HCT116 (cell line): Measurements from ENCODE around the gene GCK. TPM values are rescaled to one million over a fixed set of nuclear protein-coding genes. Genes with fewer than 3 reads are reported as not detected.

Experiments
- ATAC-seq: fragments of 200-7000 bp; cut with Tn5 transposase; 2 replicates; pipeline ENCODE4 v1.9.1; 2020; ENCODE audit warnings: mild to moderate bottlenecking, moderate library complexity
- BruUV-seq: library from RNA; stranded (reverse); fragments of 400-500 nt; replicated peaks from 2 replicates; lab custom pipeline; 2021; lab: Mats Ljungman, UMichigan
- CTCF ChIA-PET: fragments of 300-600 bp; sonication (Branson Sonifier 250); formaldehyde crosslinking; loops from one replicate; lab custom pipeline; 2021; ENCODE audit warnings: antibody characterized with exemption; lab: Charles Lee
- POLR2A ChIA-PET: fragments of 300-600, 350-600 bp; sonication (Branson Sonifier 250); formaldehyde crosslinking; loops from one replicate; lab custom pipeline; 2021; ENCODE audit warnings: antibody characterized with exemption; lab: Charles Lee
- RAD21 ChIA-PET, 2 experiments: fragments of 300-600 bp; sonication (Branson Sonifier 250); formaldehyde crosslinking; loops; one replicate each; lab custom pipeline; 2023; ENCODE audit warnings: low total read pairs in 2 of 2; ENCODE audit not compliant: uncharacterized antibody in 2 of 2, unreplicated experiment in 2 of 2, low non-redundant PET in 1 of 2; lab: Charles Lee
- DNase-seq: peaks from one replicate; pipeline ENCODE4 v3.0.0-alpha.2; 2010; ENCODE audit warnings: low read depth, low spot score
- H2AFZ ChIP-seq: fragments of 200-600 bp; shearing (Covaris generic), sonication (generic); 2 replicates; pipeline ENCODE4 v1.6.1; 2017; ENCODE audit warnings: low read depth, mixed run types, mixed read lengths, antibody characterized with exemption, low read length; ENCODE audit not compliant: poor library complexity, severe bottlenecking
- H3K27ac ChIP-seq: 2 replicates; pipeline ENCODE4 v1.5.1; 2012; ENCODE audit warnings: low read depth, low read length
- H3K27me3 ChIP-seq: fragments of 200-600 bp; sonication (generic); 2 replicates; pipeline ENCODE4 v1.6.1; 2016; ENCODE audit warnings: mixed run types, low read length, mixed read lengths; ENCODE audit not compliant: insufficient read depth
- H3K36me3 ChIP-seq, 2 experiments: fragments of 200-500 bp in 1 of 2; fragments of 200-600 bp in 1 of 2; sonication (Bioruptor generic) in 1 of 2; sonication (generic) in 1 of 2; 2 replicates each; pipeline versions ENCODE4 v1.5.1 to v1.6.1; 2014 to 2016; ENCODE audit warnings: low read length in 2 of 2, inconsistent platforms in 1 of 2, mixed read lengths in 1 of 2, mixed run types in 1 of 2; ENCODE audit not compliant: insufficient read depth in 2 of 2, control insufficient read depth in 1 of 2
- H3K4me1 ChIP-seq, 2 experiments: fragments of 200-600 bp in 1 of 2; sonication (generic) in 1 of 2; 2 replicates each; pipeline versions ENCODE4 v1.5.1 to v1.6.1; 2012 to 2017; ENCODE audit warnings: low read length in 2 of 2, inconsistent platforms in 1 of 2, mild to moderate bottlenecking in 1 of 2, mixed read lengths in 1 of 2, mixed run types in 1 of 2, moderate library complexity in 1 of 2; ENCODE audit not compliant: insufficient read depth in 2 of 2, control insufficient read depth in 1 of 2
- H3K4me2 ChIP-seq: fragments of 200-600 bp; sonication (generic); 2 replicates; pipeline ENCODE4 v1.6.1; 2017; ENCODE audit warnings: mixed run types, low read length, mixed read lengths
- H3K4me3 ChIP-seq, 2 experiments: fragments of 200-600 bp in 1 of 2; sonication (generic) in 1 of 2; replicated peaks in 1 of 2; 2 replicates each; pipeline ENCODE4 v1.5.1; 2011 to 2016; ENCODE audit warnings: low read length in 2 of 2, control low read depth in 1 of 2, low read depth in 1 of 2, mild to moderate bottlenecking in 1 of 2, mixed read lengths in 1 of 2, mixed run types in 1 of 2
- H3K79me2 ChIP-seq: fragments of 200-600 bp; sonication (generic); 2 replicates; pipeline ENCODE4 v1.6.1; 2017; ENCODE audit warnings: mild to moderate bottlenecking, mixed run types, low read length, moderate library complexity, mixed read lengths; ENCODE audit not compliant: insufficient read depth
- H3K9ac ChIP-seq: fragments of 200-600 bp; sonication (generic); 2 replicates; pipeline ENCODE4 v1.6.1; 2016; ENCODE audit warnings: low read length, mixed read lengths
- H3K9me2 ChIP-seq: fragments of 200-600 bp; sonication (generic), shearing (Covaris generic); 2 replicates; pipeline ENCODE4 v1.6.1; 2017; ENCODE audit warnings: mixed run types, mild to moderate bottlenecking, moderate library complexity; ENCODE audit not compliant: insufficient read depth
- H3K9me3 ChIP-seq, 2 experiments: fragments of 200-500 bp in 1 of 2; fragments of 200-600 bp in 1 of 2; sonication (Bioruptor generic) in 1 of 2; sonication (generic) in 1 of 2; 2 replicates each; pipeline ENCODE4 v1.6.1; 2014 to 2017; ENCODE audit warnings: low read length in 2 of 2, mixed read lengths in 2 of 2, inconsistent platforms in 1 of 2, low read depth in 1 of 2, mild to moderate bottlenecking in 1 of 2, mixed run types in 1 of 2, moderate library complexity in 1 of 2; ENCODE audit not compliant: control insufficient read depth in 1 of 2, insufficient read depth in 1 of 2
- H4K20me1 ChIP-seq: fragments of 200-600 bp; sonication (generic), shearing (Covaris generic); 2 replicates; pipeline ENCODE4 v1.6.1; 2017; ENCODE audit warnings: mixed run types, mild to moderate bottlenecking, moderate library complexity; ENCODE audit not compliant: insufficient read depth
- CBX3 ChIP-seq: IDR thresholded peaks from 2 replicates; pipeline ENCODE4 v1.6.1; 2012; ENCODE audit warnings: low read depth
- CEBPB ChIP-seq: IDR thresholded peaks from 2 replicates; pipeline ENCODE4 v1.6.1; 2012; ENCODE audit warnings: low read depth
- EGR1 ChIP-seq: IDR thresholded peaks from 2 replicates; pipeline ENCODE4 v1.6.1; 2012; ENCODE audit warnings: low read depth
- ELF1 ChIP-seq: IDR thresholded peaks from 2 replicates; pipeline ENCODE4 v1.6.1; 2012; ENCODE audit warnings: low read depth, borderline replicate concordance
- EZH2 ChIP-seq: fragments of 200-600 bp; sonication (generic); IDR thresholded peaks from 2 replicates; pipeline ENCODE4 v1.6.1; 2017; ENCODE audit warnings: antibody characterized with exemption, mixed run types
- EZH2phosphoT487 ChIP-seq: fragments of 200-600 bp; IDR thresholded peaks from 2 replicates; pipeline ENCODE4 v1.6.1; 2018; ENCODE audit warnings: antibody characterized with exemption, borderline replicate concordance
- FOSL1 ChIP-seq: IDR thresholded peaks from 2 replicates; pipeline ENCODE4 v1.6.1; 2012; ENCODE audit warnings: low read depth
- JUND ChIP-seq: IDR thresholded peaks from 2 replicates; pipeline ENCODE4 v1.6.1; 2012
- POLR2A ChIP-seq: IDR thresholded peaks from 2 replicates; pipeline ENCODE4 v1.7.0; 2011; ENCODE audit warnings: borderline replicate concordance; ENCODE audit not compliant: insufficient read depth, insufficient read length; ENCODE audit errors: extremely low read depth
- RAD21 ChIP-seq: IDR thresholded peaks from 2 replicates; pipeline ENCODE4 v1.6.1; 2012; ENCODE audit warnings: low read depth, mild to moderate bottlenecking
- SP1 ChIP-seq: IDR thresholded peaks from 2 replicates; pipeline ENCODE4 v1.6.1; 2012; ENCODE audit warnings: low read depth
- YY1 ChIP-seq: IDR thresholded peaks from 2 replicates; pipeline ENCODE4 v1.6.1; 2011; ENCODE audit warnings: low read length, low read depth, moderate library complexity, mild to moderate bottlenecking; ENCODE audit not compliant: insufficient replicate concordance; ENCODE audit errors: extremely low read depth
- ZFX ChIP-seq: fragments of 450-650 bp; IDR thresholded peaks from 2 replicates; pipeline ENCODE4 v1.6.1; 2017
- ZNF274 ChIP-seq: fragments of 200-500 bp; sonication (Bioruptor generic); IDR thresholded peaks from 2 replicates; pipeline ENCODE4 v1.6.1; 2014; ENCODE audit warnings: mild to moderate bottlenecking, low read depth, low read length, inconsistent platforms
- intact Hi-C: fragments of 100-400 bp; cut with micrococcal nuclease; formaldehyde crosslinking; loops from 2 replicates; pipeline ENCODE4 v1.10.0; 2022
- total RNA-seq: library from RNA; stranded (reverse); gene quantifications from one replicate; pipeline ENCODE4 v1.2.1, GENCODE V29; 2021; ENCODE audit not compliant: unreplicated experiment
- TF ChIP-seq, protein P1 (sequence below): IDR thresholded peaks from 2 replicates; pipeline ENCODE4 v1.6.1; 2012
- TF ChIP-seq, protein P2 (sequence below): IDR thresholded peaks from 2 replicates; pipeline ENCODE4 v1.6.1; 2011; ENCODE audit warnings: mild to moderate bottlenecking, low read length, moderate library complexity; ENCODE audit not compliant: insufficient replicate concordance; ENCODE audit errors: extremely low read depth
- TF ChIP-seq, protein P3 (sequence below): IDR thresholded peaks from 2 replicates; pipeline ENCODE4 v1.6.1; 2012

GCK gene
- total RNA-seq, 1 experiment from 2014 or later: 0.34 TPM

DNA sequence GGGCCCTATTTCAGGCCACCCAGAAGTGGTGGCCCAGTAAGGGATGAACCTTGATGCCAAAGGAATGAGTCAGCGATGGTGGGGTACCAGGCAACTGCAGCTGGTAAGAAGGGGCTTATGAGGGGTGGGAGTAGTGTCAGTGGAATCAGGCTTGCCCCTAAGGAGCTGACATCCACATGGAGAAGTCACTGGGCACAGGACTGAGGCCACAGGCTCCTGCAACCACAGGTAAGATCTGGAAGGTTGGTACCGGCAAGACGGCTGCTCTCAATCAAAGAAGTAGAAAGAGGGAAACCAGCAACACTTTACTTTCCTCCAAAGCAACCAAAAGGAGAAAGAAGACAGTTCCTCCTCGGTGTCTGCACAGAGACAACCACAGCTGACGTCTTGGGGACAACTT lies 2.5 kb downstream of the GCK start:
- Histone ChIP-seq H3K4me3 (no peak overlapping the region), H3K27me3 (no peaks in the 10 kb centered on the region), H3K4me1 (peaks cover 18 to 19% of the 10 kb centered on the region in 2 experiments), H3K27ac (no peak overlapping the region), H2AFZ (no peak overlapping the region), H3K9ac (no peak overlapping the region), H3K4me2 (no peak overlapping the region), H4K20me1 (no peaks in the 10 kb centered on the region), H3K9me2 (no peaks in the 10 kb centered on the region), H3K79me2 (no peaks in the 10 kb centered on the region), H3K36me3 (no peaks in the 10 kb centered on the region), H3K9me3 (peaks cover 5 to 11% of the 10 kb centered on the region in 2 experiments; a peak in 2 of 4 replicates)
- no TSS peak for BruUV-seq
- ChIA-PET POLR2A (no interaction called here), CTCF (no interaction called here), RAD21 (no interaction called here)
- intact Hi-C loops: no loop called here
- ATAC-seq (no peak), DNase-seq (no peak)
- TF ChIP-seq YY1: no peak
- no peak for TF ChIP-seq EZH2
- no peak for TF ChIP-seq ZNF274
- no peak for TF ChIP-seq FOSL1
- no peak for TF ChIP-seq POLR2A

DNA sequence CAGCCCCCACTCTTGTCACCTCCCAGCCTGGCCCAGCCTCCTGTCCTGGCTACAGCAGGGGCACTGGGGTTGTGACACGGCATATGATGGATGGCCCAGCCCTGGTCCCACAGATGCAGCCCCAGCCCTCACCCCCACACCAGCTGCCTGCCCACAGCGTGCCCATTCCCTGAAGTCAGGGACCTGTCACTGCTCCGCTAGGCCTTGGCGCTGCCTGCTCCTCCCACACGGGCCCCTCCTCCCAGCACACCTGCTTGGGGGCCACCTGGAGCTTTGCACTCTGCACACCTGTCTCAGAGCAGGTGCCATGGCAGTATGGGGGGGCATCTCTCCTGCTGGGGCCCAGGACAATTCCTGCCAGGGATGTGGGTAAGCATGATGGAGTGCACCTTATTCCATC lies 3.5 kb downstream of the GCK start:
- no peak overlapping the region for H3K4me2 ChIP-seq
- no peaks in the 10 kb centered on the region for H3K9me2 ChIP-seq
- H3K79me2 ChIP-seq: no peaks in the 10 kb centered on the region
- intact Hi-C loops: no loop called here
- ChIA-PET POLR2A (no interaction called here), RAD21 (no interaction called here), CTCF (no interaction called here)
- no peaks in the 10 kb centered on the region for H4K20me1 ChIP-seq
- no peaks in the 10 kb centered on the region for H3K27me3 ChIP-seq
- BruUV-seq: no TSS peak
- ATAC-seq (no peak), DNase-seq (no peak)
- no peak overlapping the region for H3K9ac ChIP-seq
- H3K9me3 ChIP-seq: peaks cover 5 to 11% of the 10 kb centered on the region in 2 experiments; a peak in 2 of 4 replicates
- H3K36me3 ChIP-seq: no peaks in the 10 kb centered on the region
- no peak overlapping the region for H2AFZ ChIP-seq
- no peak for TF ChIP-seq CEBPB
- no peak for TF ChIP-seq EGR1
- no peak for TF ChIP-seq ZFX
- TF ChIP-seq FOSL1: no peak
- TF ChIP-seq, protein P1, sequence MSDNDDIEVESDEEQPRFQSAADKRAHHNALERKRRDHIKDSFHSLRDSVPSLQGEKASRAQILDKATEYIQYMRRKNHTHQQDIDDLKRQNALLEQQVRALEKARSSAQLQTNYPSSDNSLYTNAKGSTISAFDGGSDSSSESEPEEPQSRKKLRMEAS: no peak
- TF ChIP-seq RAD21: no peak
- TF ChIP-seq, protein P2, sequence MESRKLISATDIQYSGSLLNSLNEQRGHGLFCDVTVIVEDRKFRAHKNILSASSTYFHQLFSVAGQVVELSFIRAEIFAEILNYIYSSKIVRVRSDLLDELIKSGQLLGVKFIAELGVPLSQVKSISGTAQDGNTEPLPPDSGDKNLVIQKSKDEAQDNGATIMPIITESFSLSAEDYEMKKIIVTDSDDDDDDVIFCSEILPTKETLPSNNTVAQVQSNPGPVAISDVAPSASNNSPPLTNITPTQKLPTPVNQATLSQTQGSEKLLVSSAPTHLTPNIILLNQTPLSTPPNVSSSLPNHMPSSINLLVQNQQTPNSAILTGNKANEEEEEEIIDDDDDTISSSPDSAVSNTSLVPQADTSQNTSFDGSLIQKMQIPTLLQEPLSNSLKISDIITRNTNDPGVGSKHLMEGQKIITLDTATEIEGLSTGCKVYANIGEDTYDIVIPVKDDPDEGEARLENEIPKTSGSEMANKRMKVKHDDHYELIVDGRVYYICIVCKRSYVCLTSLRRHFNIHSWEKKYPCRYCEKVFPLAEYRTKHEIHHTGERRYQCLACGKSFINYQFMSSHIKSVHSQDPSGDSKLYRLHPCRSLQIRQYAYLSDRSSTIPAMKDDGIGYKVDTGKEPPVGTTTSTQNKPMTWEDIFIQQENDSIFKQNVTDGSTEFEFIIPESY: no peak
- no peak for TF ChIP-seq SP1
- TF ChIP-seq JUND: no peak
- TF ChIP-seq ELF1: no peak
- no peak for TF ChIP-seq EZH2phosphoT487
- no peak for TF ChIP-seq CBX3
- no peak for TF ChIP-seq EZH2
- no peak for TF ChIP-seq ZNF274
- TF ChIP-seq YY1: no peak
- TF ChIP-seq, protein P3, sequence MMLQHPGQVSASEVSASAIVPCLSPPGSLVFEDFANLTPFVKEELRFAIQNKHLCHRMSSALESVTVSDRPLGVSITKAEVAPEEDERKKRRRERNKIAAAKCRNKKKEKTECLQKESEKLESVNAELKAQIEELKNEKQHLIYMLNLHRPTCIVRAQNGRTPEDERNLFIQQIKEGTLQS: no peak
- TF ChIP-seq POLR2A: no peak
- H3K27ac ChIP-seq: no peak overlapping the region
- H3K4me3 ChIP-seq: no peak overlapping the region
- H3K4me1 ChIP-seq: peaks cover 18 to 19% of the 10 kb centered on the region in 2 experiments
